Activated naive CD8-positive, alpha-beta T cell treated with anti-CD3 and anti-CD28 coated beads, Interleukin-2, amount 50 U/mL, for 24 hours (primary cell): ENCODE results near the gene P4HA2.
"Not testable (repeated sequence)": the region's sequence is repeated elsewhere in the genome, so short reads cannot be mapped to it uniquely, and the experiment has no call there.

Experiments
- ATAC-seq: fragments of 150-1000 bp; cut with Tn5 transposase; one replicate; pipeline ENCODE4 v1.10.0; 2021
- DNase-seq: peaks from one replicate; pipeline ENCODE4 v3.0.0; 2021
- H3K27ac Mint-ChIP-seq: one replicate; pipeline ENCODE4 v1.8.0; 2021; ENCODE audit warnings: mild to moderate bottlenecking, mixed read lengths
- H3K27me3 Mint-ChIP-seq: one replicate; pipeline ENCODE4 v1.8.0; 2021; ENCODE audit warnings: mixed read lengths
- H3K36me3 Mint-ChIP-seq: one replicate; pipeline ENCODE4 v1.8.0; 2021; ENCODE audit warnings: low read depth, mixed read lengths
- H3K4me1 Mint-ChIP-seq: one replicate; pipeline ENCODE4 v1.8.0; 2021; ENCODE audit warnings: mixed read lengths
- H3K4me3 Mint-ChIP-seq: one replicate; pipeline ENCODE4 v1.8.0; 2021; ENCODE audit warnings: mild to moderate bottlenecking, moderate library complexity, mixed read lengths
- H3K9me3 Mint-ChIP-seq: one replicate; pipeline ENCODE4 v1.8.0; 2021; ENCODE audit warnings: mixed read lengths

P4HA2 gene

DNA sequence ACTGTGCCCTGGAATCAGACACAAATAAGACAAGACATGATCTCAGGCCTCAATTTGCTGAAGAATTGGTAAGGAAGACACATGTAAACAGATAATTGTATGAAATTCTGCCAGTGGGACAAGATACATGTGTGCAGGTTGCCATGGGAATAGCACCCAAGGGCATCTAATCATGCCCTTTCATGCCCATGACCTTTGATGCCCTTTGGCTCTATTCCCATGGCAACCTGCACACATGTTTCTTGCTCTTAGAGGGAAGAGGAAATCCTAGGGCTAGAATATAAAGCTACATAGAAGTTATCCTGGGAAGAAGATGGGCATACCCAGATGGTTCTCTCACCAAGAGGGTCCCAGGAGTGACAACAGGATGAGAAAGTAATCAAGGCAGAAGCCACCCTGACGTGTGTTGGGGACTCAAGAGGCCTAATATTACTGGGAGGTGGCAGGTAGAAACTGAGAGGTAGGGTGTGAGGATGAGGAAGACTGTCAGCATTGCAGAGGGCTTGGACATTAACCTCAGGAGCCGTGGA lies 34.4 kb downstream of the P4HA2 start:
- no peak overlapping the region for H3K4me3 Mint-ChIP-seq
- H3K27me3 Mint-ChIP-seq: peaks cover 5% of the 10 kb centered on the region
- H3K9me3 Mint-ChIP-seq: no peaks in the 10 kb centered on the region
- no peaks in the 10 kb centered on the region for H3K36me3 Mint-ChIP-seq
- DNase-seq (no peak), ATAC-seq (no peak)
- H3K4me1 Mint-ChIP-seq: no peaks in the 10 kb centered on the region
- H3K27ac Mint-ChIP-seq: no peak overlapping the region

DNA sequence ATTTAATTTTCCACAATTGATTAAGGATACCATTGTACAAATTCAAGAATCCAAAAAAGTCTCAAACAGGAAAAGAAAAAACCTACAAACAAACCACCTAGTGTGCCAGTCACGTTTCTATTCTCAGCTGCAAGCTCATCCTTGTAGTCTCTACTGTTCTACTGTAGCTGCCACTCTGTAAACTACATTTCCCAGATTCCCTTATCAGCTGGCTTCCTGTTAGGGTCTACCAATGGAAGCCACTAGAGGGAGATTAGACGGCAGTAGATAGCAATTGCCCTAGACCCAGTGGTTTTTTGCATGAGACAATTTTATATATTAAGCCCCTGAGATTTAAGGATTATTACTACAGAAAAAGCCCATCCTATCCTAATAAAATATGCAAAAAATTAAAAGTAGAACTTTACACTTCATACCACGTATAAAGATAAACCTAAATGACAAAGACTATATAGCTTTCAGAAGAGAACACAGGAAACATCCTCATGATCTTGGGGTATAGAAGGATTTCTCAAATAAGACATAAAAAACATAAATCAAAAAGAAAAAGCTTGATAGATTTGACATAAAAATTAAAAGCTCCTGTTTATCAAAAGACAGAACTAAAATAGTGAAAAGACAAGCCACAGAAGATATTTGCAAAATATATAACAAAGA lies 37.4 kb downstream of the P4HA2 start:
- ATAC-seq (peak; percentile 96), DNase-seq (no peak)
- Mint-ChIP-seq H3K27ac (no peak overlapping the region), H3K4me3 (no peak overlapping the region), H3K27me3 (peaks cover 8% of the 10 kb centered on the region), H3K36me3 (no peaks in the 10 kb centered on the region), H3K4me1 (no peaks in the 10 kb centered on the region), H3K9me3 (no peaks in the 10 kb centered on the region)

DNA sequence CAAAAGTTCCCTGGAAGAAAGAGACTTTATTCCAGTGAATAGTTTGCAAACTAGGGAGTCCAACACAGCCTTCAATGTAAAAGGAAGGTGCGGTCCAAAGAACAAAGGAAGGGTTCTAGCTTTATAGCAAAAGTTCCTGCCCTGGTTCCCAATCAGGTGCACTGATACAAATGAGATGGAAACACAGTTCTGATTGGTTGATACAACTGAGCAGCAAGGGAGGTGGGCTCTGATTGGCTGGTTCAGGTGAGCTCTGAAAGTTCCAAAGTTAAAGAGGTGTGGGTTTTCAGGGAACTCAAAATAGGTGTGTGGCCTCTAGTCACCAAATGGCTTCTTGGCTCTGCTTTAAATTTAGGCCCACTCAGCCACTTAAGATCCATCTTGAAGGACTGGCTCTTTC lies 43.1 kb downstream of the P4HA2 start:
- H3K4me1 Mint-ChIP-seq: peaks cover 13% of the 10 kb centered on the region
- H3K9me3 Mint-ChIP-seq: peaks cover 8% of the 10 kb centered on the region
- ATAC-seq (no peak), DNase-seq (no peak)
- peaks cover 2% of the 10 kb centered on the region for H3K36me3 Mint-ChIP-seq
- H3K27me3 Mint-ChIP-seq: peaks cover 8% of the 10 kb centered on the region
- no peak overlapping the region for H3K4me3 Mint-ChIP-seq
- no peak overlapping the region for H3K27ac Mint-ChIP-seq

DNA sequence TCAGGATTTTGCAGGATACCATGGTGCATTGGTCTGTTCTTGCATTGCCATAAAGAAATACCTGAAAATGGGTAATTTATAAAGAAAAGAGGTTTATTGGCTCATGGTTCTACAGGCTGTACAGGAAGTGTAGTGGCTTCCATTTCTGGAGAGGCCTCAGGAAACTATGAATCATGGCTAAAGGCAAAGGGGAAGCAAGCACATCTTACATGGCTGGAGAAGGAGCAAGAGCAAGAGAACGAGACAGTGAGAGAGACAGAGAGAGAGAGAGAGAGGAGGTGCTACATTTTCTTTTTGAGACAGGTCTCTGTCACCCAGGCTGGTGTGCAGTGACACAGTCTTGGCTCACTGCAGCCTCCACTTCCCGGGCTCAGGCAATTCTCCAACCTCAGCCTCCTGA lies 43.9 kb downstream of the P4HA2 start:
- H3K27me3 Mint-ChIP-seq: peaks cover 6% of the 10 kb centered on the region
- H3K27ac Mint-ChIP-seq: peak overlapping the region; percentile 57
- no peak overlapping the region for H3K4me3 Mint-ChIP-seq
- ATAC-seq: no peak
- no peak for DNase-seq
- peaks cover 8% of the 10 kb centered on the region for H3K9me3 Mint-ChIP-seq
- peaks cover 2% of the 10 kb centered on the region for H3K36me3 Mint-ChIP-seq
- peaks cover 22% of the 10 kb centered on the region for H3K4me1 Mint-ChIP-seq

DNA sequence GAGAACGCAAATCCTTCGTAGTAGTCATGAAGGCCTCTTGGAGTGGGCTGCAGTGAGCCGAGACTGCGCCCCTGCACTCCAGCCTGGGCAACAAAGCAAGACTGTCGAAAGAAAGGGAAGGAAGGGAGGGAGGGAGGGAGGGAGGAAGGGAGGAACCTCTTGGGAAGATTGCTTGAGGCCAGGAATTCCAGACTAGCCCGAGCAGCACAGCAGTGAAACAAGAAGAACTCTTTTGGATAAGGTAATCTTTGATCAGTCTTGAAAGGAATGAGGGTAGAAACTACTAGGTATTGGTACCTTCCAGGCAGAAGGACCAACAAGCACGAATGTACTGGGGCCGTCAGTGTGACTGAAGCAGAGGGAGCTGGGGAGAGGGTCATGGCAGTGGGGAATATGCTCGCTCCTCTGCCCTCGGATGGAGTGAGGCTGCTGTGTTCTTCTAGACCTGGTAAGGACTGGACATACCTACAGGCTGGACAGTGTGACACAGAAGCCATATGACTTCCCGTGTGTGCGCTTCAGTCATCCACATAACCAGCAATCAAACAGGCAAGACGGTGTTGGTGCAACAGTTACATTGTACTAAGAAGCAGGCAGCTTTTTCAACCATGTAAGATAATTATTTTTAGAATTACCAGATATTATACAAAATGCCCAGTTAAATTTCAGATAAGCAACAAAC lies 45.2 kb downstream of the P4HA2 start:
- Mint-ChIP-seq H3K36me3 (peaks cover 2% of the 10 kb centered on the region), H3K4me3 (no peak overlapping the region), H3K27me3 (peaks cover 4% of the 10 kb centered on the region), H3K27ac (no peak overlapping the region), H3K9me3 (peaks cover 8% of the 10 kb centered on the region), H3K4me1 (peaks cover 31% of the 10 kb centered on the region)
- ATAC-seq: no peak
- no peak for DNase-seq

DNA sequence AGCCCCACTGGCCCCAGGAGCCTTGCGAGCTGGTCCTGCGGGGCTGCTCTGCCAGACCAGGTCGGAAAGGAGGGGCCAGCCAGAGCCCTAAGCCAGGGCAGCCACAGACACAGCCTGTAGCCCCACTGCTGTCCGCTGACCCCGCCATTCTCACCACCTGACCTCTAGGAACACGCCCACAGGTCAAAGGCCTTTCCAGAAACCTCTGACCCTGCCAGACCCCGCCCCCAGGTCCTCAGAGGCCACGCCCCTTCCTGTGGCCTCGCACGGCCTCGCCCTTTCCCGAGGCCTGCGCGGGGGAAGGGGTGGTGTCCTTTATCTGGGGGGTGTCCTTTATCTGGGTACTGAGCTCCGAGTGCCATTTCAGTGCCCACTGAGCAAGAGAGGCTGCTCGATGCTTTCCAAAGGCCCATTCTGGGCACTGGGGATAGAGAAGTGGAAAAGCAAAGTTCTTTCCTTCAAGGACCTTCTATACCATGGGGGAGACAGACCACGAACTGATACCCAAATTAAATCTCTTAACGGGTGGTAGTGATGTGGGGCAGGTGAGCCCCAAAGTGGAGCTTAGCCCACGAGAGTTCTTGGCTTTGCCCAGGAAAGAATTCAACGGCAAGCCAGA lies 46.5 kb downstream of the P4HA2 start:
- peaks cover 2% of the 10 kb centered on the region for H3K36me3 Mint-ChIP-seq
- peaks cover 44% of the 10 kb centered on the region for H3K4me1 Mint-ChIP-seq
- H3K4me3 Mint-ChIP-seq: no peak overlapping the region
- H3K27ac Mint-ChIP-seq: no peak overlapping the region
- no peak for ATAC-seq
- no peak for DNase-seq
- H3K27me3 Mint-ChIP-seq: peaks cover 2% of the 10 kb centered on the region
- H3K9me3 Mint-ChIP-seq: peaks cover 8% of the 10 kb centered on the region

DNA sequence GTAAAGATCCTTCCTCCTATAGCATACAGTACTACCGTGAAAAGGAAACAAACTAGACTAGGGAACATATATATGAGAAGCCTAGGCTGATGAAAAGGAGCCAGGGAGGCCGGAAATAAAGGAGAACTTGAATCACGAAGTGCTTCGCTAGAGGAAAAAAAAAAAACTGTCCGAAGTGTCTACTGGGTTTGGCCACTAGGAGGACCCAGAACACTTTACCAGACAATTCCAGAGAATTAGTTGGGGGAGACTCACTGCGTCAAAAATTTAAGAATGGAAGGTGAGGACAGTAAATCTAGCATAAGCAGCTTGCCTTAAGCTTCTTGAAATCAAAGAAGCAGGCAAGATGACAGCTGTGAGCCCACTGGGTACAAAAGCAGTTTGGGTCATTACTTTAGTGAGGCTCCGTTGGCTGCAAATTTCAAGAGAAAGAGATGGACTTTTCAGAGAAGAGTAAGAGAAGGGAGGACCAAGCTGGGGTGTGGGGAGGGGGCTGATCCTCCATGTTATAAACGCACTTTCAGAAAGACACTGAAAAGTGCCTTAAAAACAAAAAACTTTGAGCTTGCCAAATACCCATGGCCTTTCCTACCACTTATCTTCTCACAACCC lies 47.4 kb downstream of the P4HA2 start:
- Mint-ChIP-seq H3K4me3 (peak overlapping the region; percentile 1), H3K4me1 (peaks cover 45% of the 10 kb centered on the region), H3K36me3 (peaks cover 2% of the 10 kb centered on the region), H3K9me3 (peaks cover 8% of the 10 kb centered on the region), H3K27ac (peak overlapping the region; percentile 75), H3K27me3 (no peaks in the 10 kb centered on the region)
- ATAC-seq (peak; percentile 25), DNase-seq (no peak)

DNA sequence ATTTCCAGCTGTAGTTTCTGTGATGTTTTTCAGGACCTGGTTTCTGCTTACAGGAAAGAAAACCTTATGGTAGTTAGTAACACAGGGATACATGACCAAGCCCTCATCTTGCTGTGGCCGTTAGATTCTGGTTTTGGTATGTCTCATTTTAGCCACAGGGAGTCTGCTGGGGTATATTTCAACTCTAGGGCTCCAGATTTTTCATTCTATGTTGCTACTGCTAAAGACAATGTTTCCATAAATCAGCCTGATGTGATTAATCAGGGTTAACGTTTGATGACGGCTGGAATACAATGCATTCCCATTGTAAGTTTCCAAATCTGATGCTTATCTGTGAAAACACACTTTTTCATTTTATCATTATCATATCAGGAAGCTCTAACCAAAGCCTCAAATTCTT lies 48.2 kb downstream of the P4HA2 start:
- peak; percentile 53 for ATAC-seq
- peak overlapping the region; percentile 75 for H3K27ac Mint-ChIP-seq

DNA sequence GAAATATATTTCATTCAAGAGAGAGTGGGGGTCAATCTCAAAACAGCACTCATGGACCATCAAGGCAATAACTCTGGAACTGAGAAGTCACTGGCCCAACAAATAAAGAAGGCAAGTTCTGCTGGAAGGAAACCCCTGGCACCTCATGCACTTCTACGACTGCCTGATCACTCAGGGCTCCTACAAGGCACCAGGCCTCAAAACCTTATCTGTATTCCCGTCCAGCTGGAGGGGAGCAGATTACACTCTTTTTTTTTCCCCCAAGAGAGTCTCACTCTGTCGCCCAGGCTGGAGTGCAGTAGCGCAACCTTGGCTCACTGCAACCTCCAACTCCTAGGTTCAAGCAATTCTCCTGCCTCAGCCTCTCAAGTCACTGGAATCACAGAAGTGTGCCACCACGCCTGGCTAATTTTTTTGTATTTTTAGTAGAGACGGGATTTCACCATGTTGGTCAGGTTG lies 49.9 kb downstream of the P4HA2 start:
- no peaks in the 10 kb centered on the region for H3K36me3 Mint-ChIP-seq
- DNase-seq: no peak
- peaks cover 44% of the 10 kb centered on the region for H3K4me1 Mint-ChIP-seq
- no peak for ATAC-seq
- H3K4me3 Mint-ChIP-seq: no peak overlapping the region
- peak overlapping the region; percentile 83 for H3K27ac Mint-ChIP-seq
- no peaks in the 10 kb centered on the region for H3K9me3 Mint-ChIP-seq
- H3K27me3 Mint-ChIP-seq: no peaks in the 10 kb centered on the region

More for the DNA sequence above, 48.2 kb downstream of the P4HA2 start:
- no peak for DNase-seq
- H3K36me3 Mint-ChIP-seq: peaks cover 2% of the 10 kb centered on the region
- peaks cover 8% of the 10 kb centered on the region for H3K9me3 Mint-ChIP-seq
- no peak overlapping the region for H3K4me3 Mint-ChIP-seq
- no peaks in the 10 kb centered on the region for H3K27me3 Mint-ChIP-seq
- peaks cover 45% of the 10 kb centered on the region for H3K4me1 Mint-ChIP-seq

DNA sequence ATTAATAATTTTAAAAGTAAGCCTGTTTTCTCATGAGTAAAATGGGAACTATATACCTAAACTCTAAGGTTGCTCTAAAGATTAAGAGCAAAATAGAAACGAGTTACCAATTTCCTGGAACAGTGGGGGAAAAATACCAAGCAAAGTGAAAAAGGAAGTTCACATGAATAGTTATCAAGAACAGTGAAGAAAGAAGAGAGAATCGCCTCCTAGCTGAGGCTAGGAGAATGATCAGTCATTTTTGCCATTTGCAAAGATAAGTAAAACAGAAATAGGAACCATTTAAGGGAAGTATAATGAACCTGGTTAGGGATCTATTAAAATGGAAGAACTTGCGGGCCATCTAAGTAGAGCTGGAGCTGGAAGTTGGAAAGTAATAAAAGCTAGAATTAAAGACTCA lies 50.7 kb downstream of the P4HA2 start:
- H3K4me1 Mint-ChIP-seq: peaks cover 44% of the 10 kb centered on the region
- peak overlapping the region; percentile 16 for H3K4me3 Mint-ChIP-seq
- no peak for DNase-seq
- H3K27ac Mint-ChIP-seq: peak overlapping the region; percentile 83
- peaks cover 1% of the 10 kb centered on the region for H3K9me3 Mint-ChIP-seq
- peaks cover 1% of the 10 kb centered on the region for H3K27me3 Mint-ChIP-seq
- no peaks in the 10 kb centered on the region for H3K36me3 Mint-ChIP-seq
- ATAC-seq: peak; percentile 53

DNA sequence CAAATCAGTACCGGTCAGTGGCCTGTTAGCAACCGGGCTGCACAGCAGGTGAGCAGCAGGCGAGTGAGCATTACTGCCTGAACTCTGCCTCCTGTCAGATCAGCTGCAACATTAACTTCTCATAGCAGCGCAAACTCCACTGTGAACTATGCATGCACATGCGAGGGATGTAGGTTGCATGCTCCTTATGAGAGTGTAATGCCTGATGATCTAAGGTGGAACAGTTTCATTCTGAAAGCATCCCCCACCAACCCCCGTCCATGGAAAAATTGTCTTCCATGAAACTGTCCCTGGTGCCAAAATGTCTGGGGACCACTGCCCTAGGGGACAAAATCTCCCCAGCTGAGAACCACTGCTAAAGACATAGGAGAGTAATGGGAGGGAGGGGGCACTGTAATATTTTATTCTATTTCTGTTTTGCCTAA lies 51.1 kb downstream of the P4HA2 start:
- peaks cover 3% of the 10 kb centered on the region for H3K27me3 Mint-ChIP-seq
- H3K4me3 Mint-ChIP-seq: no peak overlapping the region
- H3K4me1 Mint-ChIP-seq: peaks cover 44% of the 10 kb centered on the region
- H3K9me3 Mint-ChIP-seq: peaks cover 6% of the 10 kb centered on the region
- peak overlapping the region; percentile 83 for H3K27ac Mint-ChIP-seq
- peak; percentile 17 for DNase-seq
- no peaks in the 10 kb centered on the region for H3K36me3 Mint-ChIP-seq
- ATAC-seq: peak; percentile 55

DNA sequence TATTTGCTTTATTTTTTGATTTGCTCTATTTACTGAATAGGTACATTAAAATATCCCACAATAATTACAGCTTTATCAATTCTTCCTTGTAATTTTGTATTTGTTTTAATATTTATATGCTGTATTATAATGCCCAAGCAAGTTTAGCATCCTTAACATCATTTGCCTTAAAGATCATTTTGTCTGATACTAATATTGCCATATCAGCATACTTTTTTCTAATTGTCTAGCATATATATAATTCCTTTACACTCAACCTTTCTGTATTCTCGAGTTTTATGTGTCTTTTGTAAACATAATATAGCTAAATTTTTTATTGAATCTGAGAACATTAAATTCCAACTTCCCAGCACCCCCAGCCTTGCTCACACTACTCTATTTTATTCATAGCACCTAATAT lies 64.7 kb downstream of the P4HA2 start:
- H3K27ac Mint-ChIP-seq: no peak overlapping the region
- H3K4me1 Mint-ChIP-seq: peaks cover 2% of the 10 kb centered on the region
- peaks cover 7% of the 10 kb centered on the region for H3K9me3 Mint-ChIP-seq
- DNase-seq (no peak), ATAC-seq (no peak)
- no peak overlapping the region for H3K4me3 Mint-ChIP-seq
- H3K27me3 Mint-ChIP-seq: peaks cover 17% of the 10 kb centered on the region
- H3K36me3 Mint-ChIP-seq: no peaks in the 10 kb centered on the region

DNA sequence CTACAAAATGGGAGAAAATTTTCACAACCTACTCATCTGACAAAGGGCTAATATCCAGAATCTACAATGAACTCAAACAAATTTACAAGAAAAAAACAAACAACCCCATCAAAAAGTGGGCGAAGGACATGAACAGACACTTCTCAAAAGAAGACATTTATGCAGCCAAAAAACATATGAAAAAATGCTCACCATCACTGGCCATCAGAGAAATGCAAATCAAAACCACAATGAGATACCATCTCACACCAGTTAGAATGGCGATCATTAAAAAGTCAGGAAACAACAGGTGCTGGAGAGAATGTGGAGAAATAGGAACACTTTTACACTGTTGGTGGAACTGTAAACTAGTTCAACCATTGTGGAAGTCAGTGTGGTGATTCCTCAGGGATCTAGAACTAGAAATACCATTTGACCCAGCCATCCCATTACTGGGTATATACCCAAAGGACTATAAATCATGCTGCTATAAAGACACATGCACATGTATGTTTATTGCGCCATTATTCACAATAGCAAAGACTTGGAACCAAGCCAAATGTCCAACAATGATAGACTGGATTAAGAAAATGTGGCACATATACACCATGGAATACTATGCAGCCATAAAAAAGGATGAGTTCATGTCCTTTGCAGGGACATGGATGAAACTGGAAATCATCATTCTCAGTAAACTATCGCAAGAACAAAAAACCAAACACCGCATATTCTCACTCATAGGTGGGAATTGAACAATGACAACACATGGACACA lies 65.9 kb downstream of the P4HA2 start:
- H3K27ac Mint-ChIP-seq, H3K9me3 Mint-ChIP-seq, H3K36me3 Mint-ChIP-seq, H3K4me3 Mint-ChIP-seq, H3K4me1 Mint-ChIP-seq, DNase-seq, ATAC-seq: not testable (repeated sequence)
- H3K27me3 Mint-ChIP-seq: peaks cover 19% of the 10 kb centered on the region

DNA sequence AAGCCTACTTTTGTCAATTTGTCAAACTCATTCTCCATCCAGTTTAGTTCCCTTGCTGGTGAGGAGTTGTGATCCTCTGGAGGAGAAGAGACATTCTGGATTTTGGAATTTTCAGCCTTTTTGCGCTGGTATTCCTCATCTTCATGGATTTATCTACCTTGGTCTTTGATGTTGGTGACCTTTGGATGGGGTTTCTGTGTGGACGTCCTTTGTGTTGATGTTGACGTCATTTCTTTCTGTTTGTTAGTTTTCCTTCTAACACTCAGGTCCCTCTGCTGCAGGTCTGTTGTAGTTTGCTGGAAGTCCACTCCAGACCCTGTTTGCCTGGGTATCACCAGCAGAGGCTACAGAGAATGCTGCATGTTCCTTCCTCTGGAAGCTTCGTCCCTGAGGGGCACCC lies 71.2 kb downstream of the P4HA2 start:
- ATAC-seq (no peak), DNase-seq (no peak)
- no peaks in the 10 kb centered on the region for H3K4me1 Mint-ChIP-seq
- peaks cover 39% of the 10 kb centered on the region for H3K27me3 Mint-ChIP-seq
- peaks cover 10% of the 10 kb centered on the region for H3K36me3 Mint-ChIP-seq
- H3K4me3 Mint-ChIP-seq: no peak overlapping the region
- H3K9me3 Mint-ChIP-seq: peaks cover 29% of the 10 kb centered on the region
- H3K27ac Mint-ChIP-seq: no peak overlapping the region
